ENCODE measurements around the gene SRGAP2C.
"Not testable (repeated sequence)": the region's sequence is repeated elsewhere in the genome, so short reads cannot be mapped to it uniquely, and the experiment has no call there.

- not testable (repeated sequence) for TF ChIP-seq CTCF (IDR thresholded peaks at IDR 0.05); CREM (CRISPR knock-in tag; IDR thresholded peaks at IDR 0.05); ATF6 (CRISPR knock-in tag; IDR thresholded peaks at IDR 0.05); USF1 (CRISPR knock-in tag; IDR thresholded peaks at IDR 0.05); FOXJ3 (CRISPR knock-in tag; IDR thresholded peaks at IDR 0.05; ENCODE audit: borderline replicate concordance); MAX (CRISPR knock-in tag; IDR thresholded peaks at IDR 0.05); ESRRA (CRISPR knock-in tag; IDR thresholded peaks at IDR 0.05; ENCODE audit: borderline replicate concordance); ZNF232 (CRISPR knock-in tag; IDR thresholded peaks at IDR 0.05); MXD4 (CRISPR knock-in tag; IDR thresholded peaks at IDR 0.05; ENCODE audit: borderline replicate concordance); NR3C1 (CRISPR knock-in tag; conservative IDR thresholded peaks at IDR 0.05; ENCODE audit: low read depth)
Measured at GRCh38 chr1:121389895-121390560, 205.3 kb downstream of the SRGAP2C start.

All from WTC11 (cell line).